GM21576 (cell line): ENCODE results near the gene CEBPG.

Experiments
- ATAC-seq: cut with Tn5 transposase; IDR thresholded peaks from one replicate; pipeline ENCODE4 v1.9.1; 2021; ENCODE audit warnings: mild to moderate bottlenecking, moderate library complexity; ENCODE audit not compliant: unreplicated experiment

The CEBPG gene

DNA sequence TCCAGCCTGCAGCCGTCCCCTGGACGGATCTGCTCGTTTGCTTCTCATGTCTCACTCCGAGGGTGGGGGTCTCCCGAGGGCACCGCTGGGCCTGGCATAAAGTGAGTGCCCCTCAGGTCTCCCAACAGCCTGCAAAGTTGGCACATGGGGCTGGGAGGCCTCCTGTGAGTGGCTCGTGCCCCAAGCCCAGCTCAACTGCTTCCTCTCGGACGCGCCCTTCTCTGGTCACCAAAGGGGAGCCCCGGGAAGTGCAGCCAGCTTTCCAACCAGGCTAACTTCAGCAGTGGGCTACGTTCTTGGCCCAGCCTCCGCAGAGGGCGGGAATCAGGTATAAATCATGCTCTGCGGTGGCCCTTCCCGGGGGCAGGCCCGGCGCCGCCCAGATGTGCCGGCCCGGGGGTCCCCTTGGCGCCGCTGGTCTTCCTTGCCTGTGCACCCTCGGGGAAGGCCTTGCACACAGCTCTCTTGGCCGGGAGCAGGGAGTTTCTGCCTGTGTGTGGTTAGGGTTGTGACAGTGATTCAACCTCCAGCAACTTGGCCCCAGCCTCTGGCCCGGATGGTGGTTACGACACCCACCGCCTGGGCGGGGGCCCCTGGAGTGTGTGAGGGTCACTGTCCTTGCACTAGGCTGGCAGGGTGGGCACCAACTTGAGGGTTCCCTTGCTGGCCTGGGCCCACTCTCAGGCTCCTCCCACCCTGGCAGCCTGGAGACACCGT lies 20.7 kb downstream of the CEBPG start:
- no peak for ATAC-seq

DNA sequence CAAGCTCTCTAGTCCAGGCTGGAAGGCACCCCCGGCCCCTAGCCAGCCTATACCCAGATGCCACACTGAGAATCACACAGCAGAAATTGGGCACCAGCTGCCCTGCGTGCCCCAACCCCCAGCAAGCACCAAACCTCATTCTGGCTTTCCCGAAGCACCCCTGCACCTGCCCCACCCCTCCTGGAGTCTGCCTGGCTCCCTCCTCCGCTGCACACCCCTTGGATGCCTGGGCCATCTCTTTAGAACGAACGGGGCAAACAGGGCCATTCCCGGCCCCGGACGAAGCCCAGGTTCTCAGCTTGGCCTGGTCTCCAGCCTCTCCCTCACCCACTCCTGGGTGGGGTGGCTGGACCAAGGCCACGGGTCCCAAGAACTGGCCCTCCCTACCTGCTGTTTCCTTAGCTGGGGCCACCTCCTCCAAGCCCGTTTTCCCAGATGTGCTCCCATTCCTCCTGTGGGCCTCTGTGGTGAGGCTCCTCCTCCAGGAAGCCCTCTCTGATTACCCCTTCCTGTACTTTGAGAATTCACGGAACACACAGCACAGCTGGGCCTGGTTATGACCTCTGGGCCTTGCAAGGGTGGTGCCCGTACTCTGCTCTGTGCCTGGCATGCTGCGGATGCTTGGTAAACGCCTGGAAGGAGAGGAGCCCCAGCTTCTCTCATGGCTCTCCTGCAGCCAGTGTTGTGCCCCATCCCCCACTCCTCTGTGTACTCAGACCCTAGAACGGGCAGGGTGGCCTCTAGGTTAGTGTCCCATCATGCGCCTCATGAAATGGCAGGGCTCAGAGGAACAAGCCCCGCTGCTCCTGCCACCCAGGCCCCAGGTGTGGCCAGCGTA lies 21.4 kb downstream of the CEBPG start:
- ATAC-seq, result no peak

DNA sequence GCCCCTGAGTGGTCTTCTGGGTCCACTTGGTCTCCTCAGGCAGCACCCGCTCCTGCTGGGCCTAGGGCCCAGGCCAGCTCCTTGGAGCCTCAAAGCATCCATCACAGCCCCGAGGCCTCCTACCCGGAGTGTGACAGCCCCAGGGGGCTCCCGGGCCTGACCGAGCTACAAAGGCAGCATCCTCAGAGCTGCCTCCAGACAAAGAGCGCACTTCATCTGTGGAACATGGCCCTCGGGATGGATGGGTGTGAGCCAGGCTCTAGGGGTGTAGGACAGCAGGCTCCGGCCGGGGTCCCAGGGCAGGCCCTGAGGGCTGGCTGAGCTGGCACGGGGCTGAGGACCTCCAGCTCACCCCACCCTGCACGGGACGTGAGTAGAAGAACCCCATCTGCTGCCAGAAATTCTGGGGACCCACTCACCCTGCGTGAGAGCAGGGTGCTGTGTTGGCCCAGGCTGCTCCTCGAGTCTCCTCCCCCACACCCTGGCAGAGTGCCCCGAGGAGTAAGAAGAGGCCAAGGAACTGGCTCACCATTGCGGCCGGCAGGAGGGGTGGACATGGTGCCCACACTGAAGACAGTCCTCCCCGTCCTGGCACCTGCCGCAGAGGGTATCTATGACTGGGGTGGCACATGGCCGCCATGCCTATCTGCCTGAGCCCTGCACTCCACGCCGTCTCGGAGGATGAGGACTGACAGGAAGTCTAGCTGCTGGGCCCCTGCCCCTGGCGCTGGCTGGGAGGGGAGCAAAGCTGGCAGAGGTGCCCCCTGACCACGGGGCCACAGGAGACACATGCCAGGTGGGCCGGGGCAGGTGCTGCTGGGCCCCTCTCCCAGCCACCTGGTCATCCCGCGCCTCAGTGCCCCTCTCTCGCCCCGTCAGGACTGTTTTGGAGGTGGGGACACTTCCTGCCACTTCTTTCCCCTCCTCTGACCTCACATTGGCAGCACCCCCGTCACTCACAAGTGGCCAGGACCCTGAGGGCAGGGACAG lies 22.3 kb downstream of the CEBPG start:
- ATAC-seq, result no peak

DNA sequence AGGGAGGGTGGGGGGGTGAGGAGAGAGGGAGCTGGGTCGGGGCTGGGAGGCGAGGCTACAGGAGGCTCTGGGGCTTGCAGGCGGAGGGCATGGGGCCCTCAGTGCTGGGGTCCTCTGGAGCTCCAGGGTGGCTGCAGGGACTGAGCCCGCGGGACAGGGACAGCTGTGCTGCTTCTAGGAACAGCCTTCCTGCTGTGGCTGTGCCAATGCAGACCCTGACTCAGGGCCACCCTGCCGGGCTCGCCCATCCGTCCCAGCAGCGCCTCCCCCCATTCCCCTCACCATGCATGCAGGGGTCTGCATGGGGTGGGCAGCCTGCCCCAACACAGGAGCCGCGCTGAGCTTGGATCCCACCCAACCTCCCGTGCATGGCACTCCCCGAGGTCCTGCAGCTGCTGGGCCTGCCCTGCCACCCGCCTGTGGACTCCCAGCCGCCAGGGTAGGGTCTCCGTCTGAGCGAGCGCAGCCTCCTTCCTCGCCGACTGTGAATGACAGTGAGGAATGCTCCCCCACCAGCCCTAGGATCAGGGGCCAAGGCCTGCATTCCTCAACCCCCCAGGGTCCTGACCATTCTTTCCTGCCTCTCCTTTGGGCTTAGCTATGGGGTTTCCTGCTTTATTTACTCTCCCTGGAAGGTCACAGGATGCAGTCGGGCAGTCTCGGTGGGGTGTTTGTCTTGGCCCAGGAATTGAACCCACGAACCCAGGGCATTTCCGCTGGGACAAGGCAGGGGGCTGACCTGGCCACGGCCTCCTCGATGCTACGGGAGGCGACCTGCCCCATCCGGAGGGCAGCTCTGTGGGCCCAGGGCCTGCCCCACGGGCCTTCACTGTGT lies 23.4 kb downstream of the CEBPG start:
- no peak for ATAC-seq

DNA sequence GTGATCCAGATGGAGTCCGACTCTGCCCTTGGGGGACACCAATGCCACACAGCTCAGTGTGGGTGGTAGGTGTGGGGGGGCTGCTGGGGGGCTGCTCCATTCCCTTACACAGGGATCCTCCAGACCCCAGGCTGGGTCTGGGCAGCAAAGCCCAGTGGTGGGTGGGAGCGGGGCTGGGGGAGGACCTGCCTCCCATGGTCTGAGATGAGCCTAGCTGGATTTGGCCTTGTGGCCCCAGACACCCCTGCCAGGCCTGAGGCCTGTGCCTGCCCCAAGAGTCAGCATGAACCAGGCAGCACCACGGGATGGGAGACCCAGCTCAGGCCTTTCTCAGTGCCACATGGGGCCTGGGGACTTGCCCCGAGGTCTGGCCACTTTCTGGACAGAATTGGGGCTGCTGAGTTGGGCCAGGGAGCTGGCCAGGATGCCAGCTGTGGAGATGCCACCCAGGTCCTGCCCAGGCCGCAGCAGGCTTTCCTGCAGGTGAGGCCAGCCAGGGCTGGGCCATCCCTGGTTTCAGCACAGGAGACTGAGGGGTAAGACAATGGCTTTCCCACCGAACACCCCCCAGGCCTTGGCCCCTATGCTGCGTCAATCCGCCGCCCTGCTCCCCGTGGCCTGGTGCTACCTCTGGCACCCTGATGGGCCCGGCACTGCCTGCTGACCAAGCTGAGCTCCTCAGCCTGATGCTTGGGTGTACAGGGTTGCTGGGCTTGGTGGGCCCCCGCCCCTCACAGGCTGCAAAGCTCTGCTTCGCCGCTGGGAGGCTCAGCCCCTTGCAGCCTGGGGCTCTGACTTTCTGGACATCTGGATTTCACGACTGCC lies 24.2 kb downstream of the CEBPG start:
- no peak for ATAC-seq

DNA sequence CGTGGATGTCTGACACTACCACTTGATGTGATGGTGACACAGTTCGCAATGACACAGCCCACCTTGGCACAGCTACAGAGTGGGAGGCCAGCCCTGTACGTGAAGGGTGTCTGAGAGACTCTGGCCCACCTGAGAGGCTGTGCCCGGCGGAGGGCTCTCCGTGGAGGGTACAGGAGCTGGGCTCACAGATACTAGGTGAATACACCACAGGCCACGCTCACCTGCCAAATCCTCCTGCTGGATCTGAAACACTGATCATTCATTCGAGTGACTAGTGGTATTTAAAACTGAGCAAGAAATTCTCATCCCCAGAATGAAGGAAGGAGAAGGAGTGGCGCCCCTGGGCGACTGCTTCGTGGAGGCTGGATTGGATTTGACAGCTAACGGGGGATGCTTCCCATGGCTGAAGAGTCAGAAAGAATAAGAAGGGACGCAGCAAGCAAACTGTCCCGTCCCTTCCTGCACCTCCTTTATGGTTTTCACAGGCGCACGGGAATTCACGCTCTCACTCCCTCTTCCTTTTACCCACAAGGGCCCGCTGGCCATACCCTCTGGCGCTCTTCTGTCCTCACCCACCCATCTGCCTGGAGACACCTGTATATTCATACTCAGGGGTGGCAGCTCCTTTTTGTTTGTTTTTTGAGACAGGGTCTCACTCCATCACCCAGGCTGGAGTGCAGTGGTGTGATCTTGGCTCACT lies 25.0 kb downstream of the CEBPG start:
- ATAC-seq, result no peak

DNA sequence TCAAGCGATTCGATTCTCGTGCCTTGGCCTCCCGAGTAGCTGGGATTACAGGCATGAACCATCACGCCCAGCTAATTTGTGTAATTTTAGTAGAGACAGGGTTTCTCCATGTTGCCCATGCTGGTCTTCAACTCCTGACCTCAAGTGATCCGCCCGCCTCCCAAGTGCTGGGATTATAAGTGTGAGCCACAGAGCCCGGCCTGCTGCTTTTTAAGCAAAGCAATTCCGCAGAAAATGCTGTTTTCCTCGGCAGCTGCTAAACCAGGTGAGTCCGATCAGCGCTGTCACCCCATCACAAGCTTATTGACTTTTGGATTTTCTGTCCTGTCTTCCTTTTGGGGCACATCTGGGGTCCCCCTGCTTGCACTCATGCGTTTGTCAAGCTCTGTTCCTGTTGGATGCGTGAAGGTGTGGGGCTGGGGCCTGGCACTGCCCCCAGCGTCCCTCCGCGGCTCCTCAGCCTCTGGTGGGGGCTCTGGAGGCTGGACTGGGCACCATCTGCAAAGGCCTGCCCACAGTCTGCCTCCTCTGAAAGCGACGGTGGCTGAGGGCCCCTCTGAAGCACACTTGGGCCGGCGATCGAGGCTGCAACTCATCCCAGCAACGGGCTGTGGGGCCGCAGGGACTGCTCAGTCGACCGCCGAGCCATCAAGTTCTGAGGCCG lies 25.7 kb downstream of the CEBPG start:
- ATAC-seq, result no peak

DNA sequence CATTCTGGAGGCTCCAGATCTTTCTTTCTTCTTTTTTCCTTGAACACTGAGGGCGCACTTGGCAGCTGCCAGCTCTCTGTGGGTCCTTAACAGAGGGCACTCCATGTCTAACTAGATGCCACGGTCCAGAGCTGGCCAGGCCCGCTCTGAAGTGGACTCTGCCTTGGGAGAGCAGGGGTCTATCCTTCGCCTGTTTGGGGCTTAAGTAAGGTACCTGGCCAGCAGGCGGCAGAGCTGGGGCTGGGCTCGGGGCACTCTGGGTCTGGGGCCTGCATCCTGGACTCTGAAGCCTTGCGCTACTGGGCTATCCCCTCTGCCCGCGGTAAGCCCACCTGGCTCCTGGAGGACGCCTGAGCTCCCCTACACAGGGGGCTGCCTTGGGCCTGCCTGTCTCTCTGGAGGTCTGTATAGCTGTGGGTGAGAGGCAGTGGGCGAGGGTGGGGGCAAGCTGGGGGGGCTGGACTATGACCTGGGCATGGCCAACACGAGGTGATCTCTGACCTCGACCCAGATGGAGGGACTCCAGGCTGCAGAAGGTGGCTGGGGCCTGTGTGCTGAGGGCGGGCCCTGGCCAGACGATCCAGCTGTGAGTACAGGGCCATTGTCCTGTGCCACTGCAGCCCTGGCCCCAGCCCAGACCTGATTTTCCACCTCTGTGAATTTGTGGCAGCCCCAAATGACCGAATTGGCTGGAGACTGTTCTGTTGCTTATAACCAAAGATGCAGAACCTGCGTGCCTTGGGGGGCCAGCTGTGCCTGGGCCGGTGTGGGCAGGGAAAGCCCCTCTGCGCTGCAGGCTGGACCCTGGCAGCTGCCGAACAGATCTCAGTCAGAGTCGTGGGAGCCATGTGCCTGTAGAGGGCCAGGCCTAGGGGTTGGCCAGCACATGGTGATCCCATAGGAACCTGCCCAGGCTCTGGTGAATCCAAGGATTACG lies 26.5 kb downstream of the CEBPG start:
- ATAC-seq, result no peak

DNA sequence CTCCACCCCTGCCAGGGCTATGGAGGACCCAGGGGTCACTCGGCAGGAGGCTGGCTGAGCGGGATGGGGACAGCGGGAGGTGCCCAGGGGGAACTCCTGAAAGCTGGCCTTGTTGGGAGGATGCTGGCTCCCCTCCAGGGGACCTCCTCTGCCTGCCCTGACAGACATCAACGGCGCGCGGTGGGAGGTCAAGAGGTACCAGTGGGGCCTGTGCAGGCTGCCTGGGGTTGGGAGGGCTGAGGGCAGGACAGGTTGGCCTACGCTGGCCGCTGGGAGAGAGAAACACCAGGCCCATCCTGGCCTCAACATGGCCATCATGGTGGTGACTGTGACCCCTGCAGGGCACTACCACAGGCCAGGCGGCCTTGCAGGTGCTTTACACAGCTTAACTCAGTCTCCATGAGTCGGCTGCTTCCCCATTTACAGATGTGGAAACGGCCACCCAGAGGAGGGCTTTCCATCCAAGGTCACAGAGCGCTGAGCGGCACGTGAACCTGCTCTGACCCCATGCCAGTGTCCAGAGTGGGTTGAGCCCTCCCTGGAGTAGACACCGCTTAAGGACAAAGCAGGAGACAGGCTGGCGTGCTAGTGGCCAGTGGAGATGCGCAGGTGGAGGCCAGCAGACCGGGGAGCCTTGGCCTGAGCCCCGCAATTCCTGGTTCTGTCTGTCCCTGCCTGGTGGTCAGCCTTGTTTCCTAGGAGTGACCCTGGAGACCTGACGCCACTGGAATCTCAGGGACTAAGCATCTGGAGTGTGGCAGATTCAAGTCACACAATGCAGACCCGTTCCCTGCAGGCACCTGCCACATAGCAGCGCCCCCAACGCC lies 27.6 kb downstream of the CEBPG start:
- ATAC-seq, result no peak

DNA sequence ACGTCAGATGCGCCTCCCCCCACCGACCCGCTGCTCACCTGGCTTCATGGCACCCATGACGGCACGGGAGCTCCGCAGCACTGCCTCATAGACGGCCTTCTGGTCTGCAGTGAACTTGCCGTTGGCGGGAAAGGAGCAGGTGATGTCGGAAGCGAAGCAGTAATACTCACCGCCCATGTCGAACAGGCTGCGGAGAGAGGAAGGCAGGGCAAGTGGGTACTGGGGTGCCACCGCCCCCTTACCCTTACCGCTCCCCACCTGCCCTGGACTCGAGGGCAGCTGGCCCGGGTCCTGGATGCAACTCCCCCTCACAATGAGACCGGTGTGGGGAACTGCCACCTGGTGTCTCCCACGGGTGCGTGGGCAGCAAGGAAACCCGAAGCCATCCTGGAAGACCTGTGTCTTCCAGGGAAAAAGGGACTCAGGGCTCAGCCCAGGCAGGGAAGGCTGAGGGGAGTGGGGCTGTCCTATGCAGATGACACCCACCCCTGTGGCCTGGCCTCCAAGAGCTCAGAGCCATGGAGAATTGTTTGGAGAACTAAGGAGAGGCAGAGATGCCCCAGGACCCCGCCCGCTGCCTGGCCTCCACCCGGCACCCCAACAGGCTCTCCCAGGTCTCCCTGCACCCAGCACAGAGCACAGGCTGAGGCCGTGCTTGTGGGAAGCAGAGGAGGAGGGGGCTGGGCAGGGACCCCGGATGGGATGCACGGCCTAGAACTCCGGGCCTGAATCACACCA lies 28.3 kb downstream of the CEBPG start:
- no peak for ATAC-seq

DNA sequence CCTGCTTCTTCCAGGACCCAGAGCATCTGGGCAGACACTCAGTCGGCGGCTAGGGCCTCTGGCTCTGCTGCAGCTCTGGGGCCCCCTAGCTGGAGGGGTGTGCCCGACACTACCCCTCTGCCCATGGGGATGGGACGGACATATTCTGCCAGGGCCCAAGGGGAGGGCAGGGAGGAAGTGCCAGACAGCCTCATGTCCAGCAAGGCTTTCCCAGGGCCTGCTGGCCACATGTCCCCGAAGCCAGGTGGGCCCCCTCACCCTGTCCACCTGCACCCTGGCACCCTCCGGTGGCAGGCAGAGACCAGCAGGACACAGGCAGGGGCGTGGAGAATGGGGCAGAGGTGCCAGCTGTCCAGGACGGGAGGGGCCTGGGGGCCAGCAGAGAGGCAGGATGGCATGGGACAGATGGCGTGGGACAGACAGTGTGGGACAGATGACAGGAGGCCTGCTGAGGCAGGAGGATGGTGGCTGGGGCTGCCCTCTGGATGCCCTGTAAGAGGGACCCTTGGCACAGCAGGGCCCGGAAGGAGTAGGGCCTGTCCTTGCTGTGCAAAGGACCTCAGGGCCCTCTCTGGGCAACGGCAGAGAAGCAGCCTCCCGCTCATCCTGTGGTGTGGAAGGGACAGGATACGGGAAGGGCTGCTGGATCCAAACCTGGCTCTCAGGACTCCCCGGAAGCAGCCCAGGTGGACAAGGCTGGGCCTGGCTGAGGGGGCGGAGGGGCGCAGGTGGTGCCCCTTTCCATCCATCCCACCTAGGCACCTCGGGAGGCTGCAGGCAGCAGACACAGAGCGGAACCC lies 29.1 kb downstream of the CEBPG start:
- no peak for ATAC-seq

DNA sequence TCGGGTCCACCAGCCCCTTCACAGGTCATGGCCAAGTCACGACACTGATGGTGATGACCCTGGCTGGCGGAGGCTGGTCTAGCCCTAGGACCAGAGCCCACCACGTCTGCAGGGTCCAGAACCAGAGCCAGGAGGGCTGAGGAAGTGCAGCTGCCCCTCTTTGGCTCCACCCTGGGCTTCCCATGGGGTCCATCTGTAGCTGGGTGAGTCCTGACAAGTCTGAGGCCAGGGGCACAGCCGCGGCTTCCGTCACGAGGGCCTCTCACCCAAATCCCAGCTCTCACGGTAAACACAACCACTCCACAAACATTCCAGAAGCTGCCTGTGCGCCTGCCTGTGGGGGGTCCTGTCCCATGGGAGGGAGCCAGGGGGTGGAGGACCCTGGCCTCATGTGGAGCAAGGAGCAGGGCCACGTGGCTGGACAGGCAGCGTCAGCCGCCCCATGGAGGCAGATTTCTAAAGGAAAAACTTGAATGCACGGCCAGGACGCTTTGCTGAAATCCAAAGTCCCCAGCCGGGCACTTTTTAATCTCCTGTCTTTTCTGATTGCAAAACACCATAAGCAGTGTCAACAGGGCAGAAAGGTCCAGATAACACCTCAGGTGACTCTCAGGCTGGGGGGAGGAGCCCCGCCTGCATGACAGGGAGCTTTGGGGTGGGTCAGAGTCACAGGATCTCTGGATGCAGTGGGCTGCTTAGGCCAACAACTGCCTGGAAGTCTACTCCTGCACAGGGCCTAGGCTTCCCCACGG lies 29.9 kb downstream of the CEBPG start:
- ATAC-seq, result no peak

DNA sequence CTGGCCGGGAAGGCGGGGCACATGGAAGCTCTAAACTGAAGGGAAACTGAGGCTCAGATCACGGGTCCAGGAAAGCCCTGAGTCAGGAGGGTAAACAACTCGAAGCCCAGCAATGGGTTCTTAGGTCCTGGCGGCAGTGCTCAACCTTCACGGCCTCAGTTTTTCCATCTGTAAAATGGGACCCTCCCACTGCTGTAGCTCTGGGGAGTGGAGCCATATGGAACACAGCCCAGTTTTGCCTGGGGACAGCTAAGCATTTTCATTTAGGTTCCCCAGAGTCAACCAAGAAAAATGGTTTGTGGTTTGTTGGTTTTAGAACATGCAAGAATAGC lies 30.4 kb downstream of the CEBPG start:
- ATAC-seq, result no peak

DNA sequence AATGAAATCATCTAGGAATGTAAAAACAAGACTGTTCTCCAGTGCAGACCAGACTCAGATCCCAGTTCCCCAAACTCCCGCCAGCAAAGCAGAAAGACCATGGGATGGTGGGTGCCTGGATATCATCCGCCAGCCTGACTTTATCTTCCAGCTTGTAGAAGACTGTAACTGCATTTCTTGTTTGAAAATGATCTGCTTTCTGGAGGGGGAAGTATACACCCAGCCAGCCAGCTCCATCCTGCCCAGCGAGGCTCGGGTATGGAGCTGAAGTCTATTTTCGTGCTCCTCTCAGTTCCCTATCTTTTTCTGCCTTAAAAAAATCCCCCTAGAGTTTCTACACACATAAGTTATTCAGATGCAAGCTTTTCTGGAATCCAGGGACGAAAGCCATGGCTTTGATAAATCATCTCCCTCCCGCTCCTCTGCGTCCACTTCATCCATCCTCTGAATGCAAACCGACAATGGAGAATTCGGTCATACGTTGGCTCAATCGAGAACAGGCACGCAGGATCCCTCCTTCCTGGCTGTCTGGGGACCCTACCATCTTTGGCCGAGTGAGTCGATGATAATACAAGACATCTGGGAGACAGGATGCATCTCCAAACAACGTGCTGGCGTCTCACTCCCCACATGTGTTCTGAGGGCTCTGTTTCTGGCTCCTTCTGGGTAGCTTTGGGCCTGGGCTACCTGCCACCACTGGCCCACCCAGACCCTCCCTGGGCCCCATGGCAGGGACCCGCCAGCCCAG lies 31.2 kb downstream of the CEBPG start:
- no peak for ATAC-seq
